HG02840 (cell line): Measurements from ENCODE around the gene ROPN1L.
A peak's percentile ranks its signal among the peaks of the same experiment; 100 is the strongest.

Experiments used
- ATAC-seq: cut with Tn5 transposase; IDR thresholded peaks from one replicate; pipeline ENCODE4 v1.9.1; 2021; ENCODE audit warnings: mild to moderate bottlenecking, moderate library complexity, moderate number of reproducible peaks; ENCODE audit not compliant: unreplicated experiment, low FRiP score

The ROPN1L gene

DNA sequence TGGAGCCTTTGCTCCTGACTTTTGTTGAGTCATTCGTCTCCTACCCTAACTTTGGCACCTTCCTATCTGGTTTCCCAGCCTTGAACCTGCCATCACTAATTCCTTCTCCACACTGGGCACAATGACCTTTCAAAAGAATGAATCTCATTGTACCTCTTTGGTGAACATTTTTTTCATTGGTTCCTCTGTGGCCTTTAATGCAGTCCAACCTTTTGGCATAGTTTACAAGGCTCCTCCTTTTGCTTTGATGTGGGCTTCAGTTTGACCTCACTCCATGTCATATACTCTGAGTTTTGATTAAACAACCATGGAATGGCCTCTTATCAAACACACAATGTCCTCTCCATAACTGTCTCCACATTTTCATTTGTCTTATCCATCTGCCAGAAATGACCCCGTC, 14.5 kb upstream of the ROPN1L start:
- no peak for ATAC-seq

DNA sequence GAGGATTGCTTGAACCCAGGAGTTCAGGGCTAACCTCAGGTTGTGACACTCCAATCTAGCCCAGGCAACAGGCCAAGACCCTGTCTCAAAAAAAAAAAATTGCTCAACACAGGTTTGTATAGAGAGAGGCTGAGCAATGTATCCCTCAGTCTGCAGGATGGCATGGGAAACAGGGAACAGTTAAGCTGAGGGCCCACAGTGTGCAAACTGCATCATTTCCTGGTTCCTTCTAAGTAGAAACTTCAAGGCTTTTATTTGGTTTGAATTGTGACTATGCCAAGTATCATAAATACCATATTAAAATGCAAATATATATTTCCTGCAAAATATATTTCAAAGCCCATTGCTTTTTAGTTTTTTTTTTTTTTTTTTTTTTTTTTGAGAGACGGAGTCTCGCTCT, 13.7 kb upstream of the ROPN1L start:
- ATAC-seq, result no peak

DNA sequence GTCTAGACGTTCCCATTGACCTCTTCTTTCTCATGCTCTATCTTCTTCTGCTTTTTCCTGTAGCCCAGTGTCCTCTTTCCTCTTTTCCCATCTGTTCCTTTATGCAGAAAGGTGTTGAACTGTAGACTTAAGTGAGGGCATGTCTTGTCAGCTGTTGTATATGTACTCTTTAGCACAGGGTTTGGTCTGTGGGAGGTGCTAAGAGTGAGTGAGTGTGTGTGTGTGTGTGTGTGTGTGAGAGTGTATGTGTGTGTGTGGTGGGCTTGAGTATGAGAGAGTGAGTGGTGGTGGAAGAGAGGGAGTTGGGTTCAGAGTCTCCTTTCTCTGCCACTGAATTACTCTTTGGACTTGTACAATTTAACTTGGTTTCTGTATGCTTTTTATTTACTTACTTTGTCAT, 10.3 kb upstream of the ROPN1L start:
- ATAC-seq, result no peak

DNA sequence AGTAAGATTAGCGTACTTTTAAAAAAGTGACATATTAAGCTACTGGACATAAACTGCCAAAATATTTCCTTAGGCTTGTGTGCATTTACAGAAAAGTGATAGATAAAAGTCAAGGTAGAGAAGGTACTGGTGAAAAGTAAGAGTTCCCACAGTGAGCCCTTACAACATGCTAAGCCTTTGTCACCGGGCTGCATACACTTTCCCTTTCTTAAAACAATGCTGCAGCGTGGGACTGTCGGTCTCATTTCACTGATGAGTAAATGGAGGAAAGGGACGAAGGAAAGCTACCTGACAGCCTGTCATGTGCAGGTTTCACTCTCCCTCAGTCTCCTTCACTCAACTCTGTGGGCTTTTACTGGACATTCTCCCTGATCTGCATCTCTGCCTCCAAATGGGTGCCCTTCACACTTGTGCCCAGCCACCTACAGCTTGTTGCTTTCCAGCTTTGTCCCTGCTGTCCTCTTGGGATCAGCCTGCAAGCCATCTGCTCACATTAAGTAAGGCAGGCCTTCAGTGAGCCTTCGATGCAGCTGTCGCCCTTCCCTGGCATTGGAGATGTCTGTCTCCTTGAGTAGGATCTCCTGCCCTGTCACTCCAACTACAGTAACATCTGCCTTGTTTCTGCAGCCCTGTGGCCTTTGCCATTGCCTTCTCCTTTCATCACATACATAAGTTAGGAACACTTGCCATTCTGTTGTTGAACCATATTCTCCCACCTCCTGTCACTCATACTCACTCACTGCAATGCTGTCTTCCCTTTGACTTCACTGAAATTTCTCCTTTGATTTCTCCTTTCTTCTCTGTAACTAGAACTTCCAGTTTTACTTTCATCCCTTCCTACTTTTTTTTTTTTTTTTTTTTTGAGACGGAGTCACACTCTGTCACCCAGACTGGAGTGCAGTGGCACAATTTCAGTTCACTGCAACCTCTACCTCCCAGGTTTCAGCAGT, 9.3 kb upstream of the ROPN1L start:
- no peak for ATAC-seq

DNA sequence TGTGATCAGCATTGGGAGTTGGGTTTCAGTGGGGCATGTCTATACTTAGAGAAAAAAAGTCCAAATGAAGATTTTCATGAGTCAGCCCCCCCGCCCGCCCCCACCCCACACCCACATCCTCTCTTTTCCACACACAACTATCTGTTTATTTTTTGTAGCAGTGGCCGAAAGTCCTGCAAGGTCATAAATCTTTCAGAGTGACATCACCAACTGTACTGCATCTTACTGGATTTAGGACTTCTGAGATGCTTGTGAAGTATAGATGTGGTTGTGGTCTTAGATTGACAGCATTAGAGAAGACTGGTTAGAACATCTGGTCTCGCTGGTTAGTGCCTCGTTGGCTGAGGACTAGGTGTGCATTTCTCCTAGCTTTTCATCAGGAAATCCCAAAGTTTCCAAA, 7.3 kb upstream of the ROPN1L start:
- ATAC-seq, result no peak

DNA sequence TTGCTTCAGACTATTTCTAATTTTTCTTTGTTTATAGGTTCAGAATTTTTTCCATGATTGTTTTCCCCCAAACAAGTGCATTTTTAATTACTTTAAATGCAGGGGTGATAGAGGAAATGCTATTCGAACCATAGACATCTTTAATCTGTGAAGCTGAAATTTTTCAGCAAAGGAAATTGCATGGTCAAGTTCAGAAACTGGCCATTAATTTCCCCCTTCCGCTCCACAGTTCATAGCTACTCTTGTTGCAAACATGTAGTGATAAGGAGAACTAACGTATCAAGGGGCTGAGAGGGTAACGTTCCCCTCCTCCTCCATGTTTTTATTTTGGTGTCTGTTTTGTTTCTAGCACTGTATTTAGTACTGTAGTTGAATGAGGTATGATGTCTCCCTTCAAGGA, 3.4 kb upstream of the ROPN1L start:
- ATAC-seq, result no peak

DNA sequence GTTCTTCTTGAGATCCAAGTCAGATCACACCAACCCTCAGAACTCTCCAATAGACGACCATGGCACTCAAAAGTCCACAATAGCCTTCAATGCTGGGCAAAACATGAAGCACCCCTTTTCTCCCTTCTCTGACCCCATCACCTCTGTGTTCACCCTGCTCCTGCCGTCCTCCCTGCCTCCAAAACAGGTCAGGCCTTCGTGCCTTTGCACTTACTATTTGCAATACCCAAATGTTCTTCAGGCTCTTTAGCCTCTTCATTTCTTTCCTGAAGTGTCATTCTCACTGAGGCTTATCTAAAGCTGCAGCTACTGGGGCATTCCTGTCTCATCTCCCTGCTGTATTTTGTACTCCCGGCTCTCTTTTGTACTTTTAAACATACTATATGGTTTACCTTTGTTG, 2.0 kb upstream of the ROPN1L start:
- ATAC-seq, result no peak

DNA sequence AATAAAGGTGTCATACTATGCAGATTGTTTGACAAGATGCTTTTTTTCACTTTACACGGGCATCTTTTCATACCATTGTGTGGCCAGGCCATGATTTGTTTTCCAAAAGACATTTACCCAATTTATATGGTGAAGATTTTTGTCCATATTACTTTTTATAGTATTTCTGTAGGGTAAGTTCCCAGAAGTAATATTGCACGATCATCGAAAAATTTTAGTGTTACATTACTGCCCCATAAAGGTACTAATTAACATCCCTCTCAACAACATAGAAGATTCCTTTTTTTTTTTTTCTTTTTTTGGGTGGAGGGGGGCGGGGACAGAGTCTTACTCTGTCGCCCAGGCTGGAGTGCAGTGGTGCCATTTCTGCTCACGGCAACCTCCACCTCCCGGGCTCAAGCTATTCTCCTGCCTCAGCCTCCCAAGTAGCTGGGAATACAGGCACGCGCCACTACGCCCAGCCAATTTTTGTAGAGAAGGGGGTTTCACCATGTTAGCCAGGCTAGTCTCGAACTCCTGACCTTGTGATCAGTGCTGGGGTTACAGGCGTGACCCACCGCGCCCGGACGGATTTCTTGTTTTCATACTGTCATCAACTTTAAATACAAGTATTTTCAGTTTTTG, 1.2 kb upstream of the ROPN1L start:
- ATAC-seq, result no peak

DNA sequence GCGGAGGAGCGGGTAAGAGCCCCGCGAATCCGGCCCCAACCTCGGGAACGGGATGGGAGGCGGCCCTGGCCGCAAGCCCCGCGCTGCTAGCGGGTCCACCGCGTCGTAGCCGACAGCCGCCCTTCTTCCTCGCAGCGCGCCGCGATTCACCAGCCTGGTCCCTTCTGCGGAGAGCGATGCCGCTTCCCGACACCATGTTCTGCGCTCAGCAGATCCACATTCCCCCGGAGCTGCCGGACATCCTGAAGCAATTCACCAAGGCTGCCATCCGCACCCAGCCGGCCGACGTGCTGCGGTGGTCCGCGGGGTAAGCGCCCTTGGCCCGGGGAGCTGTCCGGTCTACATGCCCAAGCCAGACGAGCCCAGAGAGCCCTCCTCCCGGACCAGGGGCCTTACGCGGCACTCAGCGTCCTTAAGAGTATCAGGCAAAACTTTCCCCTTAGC, 335 bp downstream of the ROPN1L start:
- ATAC-seq, result peak; percentile 45

DNA sequence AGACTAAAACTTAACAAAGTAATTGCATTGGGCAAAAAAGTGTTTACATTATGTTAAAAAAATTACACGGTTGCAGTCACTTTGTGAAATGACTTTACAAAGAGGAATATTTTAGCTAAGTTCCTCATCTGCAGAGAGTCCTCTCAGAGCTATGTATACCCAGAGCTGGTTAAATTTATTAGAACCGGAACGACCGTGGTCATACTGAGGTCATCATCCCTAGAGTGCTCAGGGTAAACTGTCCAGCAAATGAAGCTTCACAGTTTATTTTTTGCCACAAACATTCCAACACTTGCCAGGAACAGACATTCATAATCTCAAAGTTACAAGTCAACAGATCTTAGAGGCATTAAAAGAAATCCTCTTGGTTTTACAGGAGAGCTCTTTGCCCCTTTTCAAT, 897 bp downstream of the ROPN1L start:
- ATAC-seq, result no peak

DNA sequence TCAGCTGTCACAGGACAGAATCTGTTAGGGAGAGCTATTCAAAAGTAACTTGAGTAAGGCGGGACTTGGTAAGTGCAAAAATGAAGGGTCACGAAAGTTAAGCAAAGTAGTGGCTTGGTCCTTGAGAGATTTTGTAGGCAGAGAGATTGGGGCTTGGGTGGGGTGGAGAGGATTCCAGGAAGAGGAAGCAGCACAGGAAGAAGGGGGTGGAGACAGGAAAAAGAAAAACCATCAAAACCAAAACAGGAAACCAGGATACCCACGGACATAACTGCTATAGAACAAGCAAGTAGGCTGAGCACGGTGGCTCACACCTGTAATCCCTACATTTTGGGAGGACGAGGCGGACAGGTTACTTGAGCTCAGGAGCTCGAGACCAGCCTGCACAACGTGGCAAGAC, 3.7 kb downstream of the ROPN1L start:
- no peak for ATAC-seq

DNA sequence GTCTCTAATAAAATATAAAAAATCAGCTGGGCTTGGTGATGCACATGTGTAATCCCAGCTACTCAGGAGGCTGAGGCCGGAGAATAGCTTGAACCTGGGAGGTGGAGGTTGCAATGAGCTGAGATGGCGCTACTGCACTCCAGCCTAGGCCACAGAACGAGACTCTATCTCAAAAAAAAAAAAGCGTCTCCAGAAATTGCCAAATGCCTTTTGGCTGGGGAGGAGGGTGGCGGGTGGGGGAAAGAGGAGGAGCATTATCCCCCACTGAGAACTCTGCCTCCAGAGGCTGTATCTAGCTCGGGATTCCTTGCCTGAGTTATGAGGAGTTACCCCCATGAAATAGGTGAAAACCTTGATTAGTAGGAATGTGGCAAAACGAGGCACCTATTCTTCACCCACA, 4.8 kb downstream of the ROPN1L start:
- no peak for ATAC-seq

DNA sequence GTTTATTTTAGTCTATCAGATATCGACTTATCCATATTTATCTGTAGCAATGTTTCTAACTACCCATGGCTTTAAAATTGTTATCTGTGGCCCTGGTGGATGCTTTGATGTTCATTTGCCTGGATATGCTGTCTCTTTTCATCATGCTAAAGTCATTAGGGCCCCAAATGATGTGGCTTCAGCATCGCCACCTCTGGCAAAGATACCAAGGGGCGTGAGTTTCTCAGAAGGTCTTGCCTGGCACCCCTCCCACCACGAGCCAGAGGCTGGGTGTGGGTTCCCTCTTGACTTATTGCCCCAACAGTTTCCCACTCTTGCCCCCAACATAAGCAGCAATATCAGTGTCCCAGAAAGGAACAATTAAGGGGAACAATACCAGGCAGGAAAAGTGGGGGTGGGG, 5.4 kb downstream of the ROPN1L start:
- ATAC-seq, result no peak

DNA sequence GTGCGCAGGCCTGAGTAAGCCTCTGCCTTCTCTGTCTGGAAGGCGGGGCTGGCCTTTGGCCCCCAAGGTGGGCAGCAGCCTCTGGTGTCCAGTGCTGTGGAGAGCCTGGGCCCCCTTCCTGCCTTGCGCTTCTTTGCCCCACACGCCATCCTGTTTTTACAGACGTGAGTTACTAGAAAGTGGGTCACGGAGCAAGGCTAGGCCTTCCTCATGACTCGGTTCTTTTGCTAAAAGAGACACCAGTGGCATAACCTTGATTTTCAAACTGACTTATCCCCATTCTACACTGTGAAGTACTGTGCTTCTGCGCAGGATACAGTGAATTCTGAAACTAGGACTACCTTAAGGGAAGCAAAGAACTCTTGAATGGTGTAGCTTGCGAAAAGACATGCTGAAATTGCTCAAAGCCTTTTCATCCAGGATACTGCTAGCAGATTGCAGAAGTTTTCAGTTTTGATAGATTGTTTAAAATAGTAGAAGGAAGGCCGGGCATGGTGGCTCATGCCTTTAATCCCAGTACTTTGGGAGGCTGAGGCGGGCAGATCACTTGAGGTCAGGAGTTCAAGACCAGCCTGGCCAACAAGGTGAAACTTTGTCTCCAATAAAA, 7.2 kb downstream of the ROPN1L start:
- ATAC-seq, result no peak

DNA sequence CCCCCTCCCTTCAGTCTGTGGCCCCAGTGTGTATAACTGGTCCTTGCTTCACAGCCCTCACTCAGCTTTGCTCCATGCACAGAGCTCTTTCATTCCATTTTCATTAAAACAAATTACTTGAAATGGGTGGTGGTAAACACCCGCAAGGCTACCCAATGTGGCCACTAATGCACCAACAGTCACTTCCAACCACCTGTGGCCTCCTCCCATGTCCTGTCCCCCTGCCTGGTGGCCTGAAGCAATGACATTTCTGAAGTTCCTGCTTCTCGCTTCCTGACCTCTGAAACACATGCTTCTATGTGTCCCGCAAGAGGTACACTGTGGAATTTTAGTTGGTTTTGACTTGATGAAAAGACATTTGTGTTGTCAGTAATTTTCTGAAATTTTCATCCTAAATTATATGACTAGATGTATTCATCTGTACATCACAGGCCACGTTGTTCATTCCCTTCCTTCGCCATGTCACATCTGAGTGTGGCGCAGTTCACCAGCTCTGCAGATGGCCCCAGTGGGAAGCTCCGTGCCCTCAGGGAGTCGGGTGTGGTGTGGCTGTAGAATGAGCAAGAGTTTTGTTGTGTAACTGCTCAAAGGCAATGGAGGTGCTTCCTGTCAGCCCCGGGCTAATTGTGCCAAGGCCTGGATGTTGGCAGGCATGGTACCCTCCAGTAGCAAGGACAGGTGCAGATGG, 9.6 kb downstream of the ROPN1L start:
- no peak for ATAC-seq

DNA sequence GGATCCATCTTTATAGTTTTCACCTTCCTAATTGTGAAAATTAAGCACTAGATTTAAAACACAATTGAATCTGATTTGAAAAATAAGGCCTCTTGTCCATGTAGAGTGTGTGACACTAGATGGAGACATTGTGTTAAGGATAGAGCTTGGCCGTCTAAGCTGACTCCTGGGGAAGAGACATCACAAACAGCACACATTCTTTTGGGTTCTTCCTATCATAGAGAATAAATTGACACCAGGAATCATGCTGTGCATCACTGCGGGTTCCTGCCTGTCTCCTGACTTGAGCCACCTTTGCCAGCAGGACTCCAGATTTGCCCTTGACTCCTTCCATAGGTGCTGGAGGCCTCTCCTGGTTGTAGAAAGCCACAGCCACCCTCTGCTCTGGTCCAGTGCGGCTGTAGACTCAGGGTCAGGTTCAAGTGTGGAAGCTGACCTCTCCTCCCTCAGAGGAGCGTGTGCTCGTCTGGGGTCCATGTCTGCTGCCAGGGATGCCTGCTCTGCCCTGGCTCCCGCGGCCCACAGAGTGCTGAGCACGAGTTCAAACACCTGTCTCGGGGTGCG, 11.2 kb downstream of the ROPN1L start:
- no peak for ATAC-seq

DNA sequence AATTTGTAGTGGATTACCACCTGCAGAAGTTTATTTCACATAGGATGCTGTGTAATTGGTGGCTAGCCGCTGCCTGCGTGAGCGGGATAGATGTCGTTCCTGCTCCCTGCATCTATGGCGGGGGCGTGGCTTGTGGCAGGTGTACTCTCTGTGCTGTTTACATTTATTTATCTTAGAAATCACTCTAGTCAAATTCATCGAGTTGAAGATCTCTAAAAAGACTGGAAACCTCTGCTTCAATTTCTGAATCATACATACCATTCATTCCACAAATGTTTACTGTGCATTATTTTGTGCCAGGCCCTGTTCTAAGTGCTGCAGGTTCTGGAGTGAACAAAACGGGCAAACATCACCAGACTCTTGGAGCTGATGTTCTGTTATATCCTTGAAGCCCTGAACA, 11.9 kb downstream of the ROPN1L start:
- ATAC-seq, result no peak

DNA sequence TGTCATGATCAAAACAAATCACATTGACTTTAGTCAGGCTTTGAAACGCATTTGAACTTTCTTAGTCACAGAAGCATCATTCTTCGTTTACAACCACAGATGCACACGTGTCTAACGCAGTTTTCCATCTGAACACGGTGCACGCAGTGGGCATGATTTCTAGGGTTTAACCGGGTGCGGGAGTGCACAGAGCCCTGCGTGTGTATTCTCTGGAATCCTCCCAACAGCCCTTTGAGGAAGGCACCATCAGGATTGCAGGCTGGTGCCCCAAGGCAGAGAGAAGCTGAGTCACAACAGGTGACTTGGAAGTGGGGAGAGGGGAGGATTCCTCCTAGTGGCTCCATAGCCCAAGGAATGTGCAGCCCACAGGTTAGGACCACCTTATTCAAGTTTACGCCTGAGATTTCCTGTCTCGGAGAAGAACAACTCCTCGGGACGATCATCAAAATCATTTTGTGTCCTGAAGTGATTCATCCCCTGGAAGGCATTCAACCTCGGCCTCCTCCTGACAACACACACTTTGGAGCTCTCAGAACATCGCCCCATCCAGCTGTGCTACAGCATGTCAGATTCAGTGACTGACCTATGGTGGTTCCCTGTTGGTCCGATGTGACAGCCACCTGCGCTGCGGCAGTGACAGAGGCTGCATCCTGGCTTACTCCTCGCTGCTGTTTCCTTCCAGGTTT, 13.1 kb downstream of the ROPN1L start:
- no peak for ATAC-seq

DNA sequence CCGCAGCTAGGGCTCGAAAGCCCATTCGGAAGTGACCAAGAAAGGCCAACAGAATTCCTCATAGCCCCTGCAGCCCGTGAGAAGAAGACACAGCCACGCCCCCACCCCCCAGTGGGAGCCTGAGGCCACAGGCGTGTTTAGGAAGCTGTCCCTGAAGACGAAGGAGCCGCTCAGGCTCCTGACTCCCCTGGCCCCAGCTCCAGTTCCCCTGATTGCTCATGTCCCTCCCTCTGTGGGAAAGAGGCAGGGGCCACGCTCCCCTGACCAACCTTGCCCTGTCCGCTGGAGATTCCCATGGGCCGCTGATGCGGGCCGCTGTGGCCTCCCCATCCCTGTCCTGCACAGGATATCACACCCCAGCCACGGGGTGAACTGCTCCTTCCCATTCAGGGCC, 13.6 kb downstream of the ROPN1L start:
- ATAC-seq, result no peak
